Measurements from ENCODE around the gene MACROD1. TPM values are rescaled to one million over a fixed set of nuclear protein-coding genes. Genes with fewer than 3 reads are reported as not detected.
A peak's percentile ranks its signal among the peaks of the same experiment; 100 is the strongest.
"Not testable (repeated sequence)": the region's sequence is repeated elsewhere in the genome, so short reads cannot be mapped to it uniquely, and the experiment has no call there.

Gene MACROD1
- total RNA-seq, 1 experiment from 2014 or later, result 4.7 TPM

- DNase-seq (ENCODE audit: low spot score), result peak; percentile 100
Observed at GRCh38 chr11:64185693-64186491, 20.0 kb upstream of the MACROD1 start, which contains the start of gene STIP1. Gene STIP1 (plus strand): TSS chr11:64186171. CDS start chr11:64186262, 91 bp downstream.

- DNase-seq (ENCODE audit: low spot score), result peak; percentile 58
Observed at GRCh38 chr11:64185175-64185692, 19.3 kb upstream of the MACROD1 start.

DNA sequence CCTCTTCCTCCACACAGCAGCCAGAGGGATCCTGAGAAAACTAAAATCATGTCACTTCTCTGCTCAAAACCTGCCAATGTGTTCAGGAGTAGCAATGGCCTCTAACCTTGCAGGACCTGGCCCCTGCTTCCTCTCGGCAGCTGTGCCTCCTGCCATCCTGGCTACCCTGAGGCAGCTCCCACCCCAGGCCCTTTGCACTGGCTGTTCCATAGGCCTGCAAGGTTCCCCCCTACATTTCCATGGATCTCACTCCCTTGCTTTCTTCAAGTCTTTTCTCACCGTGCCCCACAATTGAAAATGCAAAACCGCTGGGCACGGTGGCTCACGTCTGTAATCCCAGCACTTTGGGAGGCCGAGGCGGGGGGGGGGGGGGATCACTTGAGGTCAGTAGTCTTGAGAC is 18.0 kb upstream of the MACROD1 start:
- no peak for DNase-seq (ENCODE audit: low spot score)

DNA sequence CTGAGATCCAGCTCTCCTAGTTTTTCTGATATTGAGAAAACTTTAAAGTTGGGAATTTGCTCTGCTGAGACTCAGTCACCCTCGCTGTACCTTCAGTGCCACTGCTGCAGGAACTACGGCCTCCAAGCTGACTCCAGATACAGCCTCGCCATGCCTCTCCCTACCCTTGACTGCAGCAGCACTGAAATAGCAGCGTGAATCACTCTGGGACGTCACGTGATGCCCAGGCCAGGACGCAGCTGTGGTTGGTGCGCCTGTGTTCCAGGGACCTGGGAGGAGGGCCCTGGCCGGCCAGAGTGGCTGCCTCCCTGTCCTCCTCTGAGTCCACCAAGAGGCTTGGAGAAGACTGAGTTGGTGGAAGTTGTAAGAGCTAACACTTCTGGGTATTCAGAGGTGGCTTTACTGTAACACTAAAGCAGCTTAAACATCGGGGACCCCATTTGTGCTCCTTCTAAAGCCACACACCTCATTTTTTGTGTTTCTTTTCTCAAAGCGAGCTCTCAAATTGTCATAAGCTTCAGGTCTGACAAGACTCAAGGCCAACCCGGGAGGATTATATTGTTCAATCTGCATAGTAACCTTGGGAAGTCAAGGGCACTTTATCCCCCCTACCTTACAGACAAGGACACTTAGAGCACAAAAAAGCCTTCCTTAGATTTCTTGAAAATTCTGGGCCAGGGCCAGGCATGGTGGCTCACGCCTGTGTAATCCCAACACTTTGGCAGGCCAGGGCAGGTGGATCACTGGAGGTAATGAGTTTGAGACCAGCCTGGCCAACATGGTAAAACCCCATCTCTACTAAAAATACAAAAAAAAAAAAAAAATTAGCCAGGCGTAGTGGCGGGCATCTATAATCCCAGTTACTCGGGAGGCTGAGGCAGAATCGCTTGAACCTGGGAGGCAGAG is 15.8 kb upstream of the MACROD1 start:
- peak; percentile 93 for DNase-seq (ENCODE audit: low spot score)

GRCh38 chr11:64180891-64181290 is 15.0 kb upstream of the MACROD1 start:
- DNase-seq (ENCODE audit: low spot score), result no peak

- no peak for DNase-seq (ENCODE audit: low spot score)
Observed at GRCh38 chr11:64178951-64179639, 13.2 kb upstream of the MACROD1 start.

- DNase-seq (ENCODE audit: low spot score), result no peak
Observed at GRCh38 chr11:64178203-64178602, 12.3 kb upstream of the MACROD1 start.

- no peak for DNase-seq (ENCODE audit: low spot score)
Observed at GRCh38 chr11:64176751-64177150, 10.8 kb upstream of the MACROD1 start.

GRCh38 chr11:64173616-64174355 is 7.9 kb upstream of the MACROD1 start:
- no peak for DNase-seq (ENCODE audit: low spot score)

- DNase-seq (ENCODE audit: low spot score), result no peak
Observed at GRCh38 chr11:64170419-64170818, 4.5 kb upstream of the MACROD1 start.

DNA sequence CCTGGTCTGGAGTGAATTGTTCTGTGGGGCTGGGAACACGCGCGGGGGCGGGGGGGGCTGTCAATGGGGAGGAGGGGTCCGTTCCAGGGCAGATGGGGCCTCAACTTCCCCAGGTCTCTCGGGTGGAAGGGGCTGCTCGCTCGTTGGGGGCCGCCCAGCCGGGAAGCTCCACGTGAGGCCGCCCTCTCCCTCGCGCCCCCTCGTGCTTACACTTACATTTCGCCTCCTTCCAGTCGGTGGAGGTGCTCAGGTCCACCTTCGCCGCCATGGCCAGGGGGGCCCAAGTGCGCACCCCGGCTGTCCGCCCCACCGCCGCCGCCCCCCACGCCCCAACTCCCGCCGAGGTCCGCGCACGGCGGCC is 452 bp downstream of the MACROD1 start:
- DNase-seq (ENCODE audit: low spot score), result no peak

DNA sequence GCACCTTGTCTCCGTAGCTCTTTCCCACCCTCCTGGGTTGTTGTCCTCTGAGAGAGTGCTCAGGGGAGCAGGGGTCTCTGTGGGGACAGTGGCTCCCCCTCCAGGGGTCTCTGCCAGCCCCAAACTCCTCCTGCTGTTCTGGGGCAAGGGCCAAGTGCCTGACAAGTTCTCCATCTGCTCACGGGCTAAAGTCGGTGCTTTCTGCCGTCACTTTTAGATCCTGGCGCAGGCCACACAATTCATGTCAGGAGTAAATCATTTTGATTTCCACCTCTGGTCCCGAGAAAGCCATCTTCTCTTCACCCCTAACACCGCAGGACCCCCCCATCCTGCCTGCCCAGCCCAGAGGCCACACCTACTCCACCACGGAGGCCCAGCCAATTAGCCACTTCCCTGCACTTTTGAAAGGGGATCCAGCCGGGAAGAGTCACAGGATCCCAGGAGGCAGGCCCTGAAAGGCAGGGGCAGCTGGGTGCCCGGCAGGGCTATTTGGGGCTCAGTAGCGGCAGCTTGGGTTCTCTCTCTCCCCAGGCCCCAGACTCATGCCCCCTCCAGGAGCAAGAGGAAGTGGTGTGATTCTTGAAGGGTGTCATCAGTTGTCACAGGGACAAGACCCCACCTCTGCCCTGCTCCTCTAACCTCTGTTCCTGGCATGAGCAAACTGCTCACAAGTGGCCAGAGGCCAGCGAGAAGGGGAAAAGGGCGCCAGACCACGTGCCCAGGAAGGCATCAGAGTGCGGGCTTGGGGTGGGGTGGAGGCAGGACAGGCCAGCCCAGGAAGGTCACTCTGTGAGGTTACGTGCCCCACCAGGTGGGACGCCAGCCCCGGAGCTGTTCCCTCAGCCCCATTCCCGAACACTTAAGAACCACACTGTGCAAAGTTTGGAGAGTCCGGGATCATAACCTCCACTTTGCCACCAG is 1.3 kb downstream of the MACROD1 start:
- DNase-seq (ENCODE audit: low spot score), result no peak

- DNase-seq (ENCODE audit: low spot score), result no peak
Observed at GRCh38 chr11:64163951-64164350, 2.0 kb downstream of the MACROD1 start.

- DNase-seq (ENCODE audit: low spot score), result not testable (repeated sequence)
Observed at GRCh38 chr11:64162769-64163168, 3.1 kb downstream of the MACROD1 start.

DNA sequence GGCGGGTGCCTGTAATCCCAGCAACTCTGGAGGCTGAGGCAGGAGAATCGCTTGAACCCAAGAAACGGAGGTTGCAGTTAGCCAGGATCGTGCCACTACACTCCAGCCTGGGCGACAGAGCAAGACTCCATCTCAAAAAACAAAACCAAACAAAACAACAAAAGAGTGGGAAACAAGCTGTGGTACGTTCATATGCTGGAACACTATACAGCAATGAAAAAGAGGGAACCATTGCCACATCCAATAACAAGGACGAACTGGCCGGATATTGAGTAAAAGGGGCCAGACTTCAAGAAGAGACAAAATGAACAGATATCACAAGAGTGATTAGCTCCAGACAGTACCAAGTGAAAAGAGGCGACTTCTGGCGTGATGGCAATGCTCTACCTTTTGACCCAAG is 4.9 kb downstream of the MACROD1 start:
- no peak for DNase-seq (ENCODE audit: low spot score)

GRCh38 chr11:64157631-64158394 is 8.1 kb downstream of the MACROD1 start:
- DNase-seq (ENCODE audit: low spot score), result no peak

GRCh38 chr11:64156235-64157011 is 9.5 kb downstream of the MACROD1 start:
- DNase-seq (ENCODE audit: low spot score), result no peak

- DNase-seq (ENCODE audit: low spot score), result no peak
Observed at GRCh38 chr11:64153812-64154211, 12.1 kb downstream of the MACROD1 start.
